Prostate gland (tissue), 2 donors: ENCODE results near the gene NRSN2.

ENCODE experiments used
- CTCF ChIP-seq, 4 experiments: fragments of 200-600 bp in 2 of 4; fragments of 450-650 bp in 2 of 4; sonication (generic) in 2 of 4; IDR thresholded peaks; 1 replicate in 3 of 4; 2 replicates in 1 of 4; pipeline ENCODE4 v1.5.1; 2016 to 2019; ENCODE audit warnings: antibody characterized with exemption in 4 of 4, mild to moderate bottlenecking in 2 of 4, moderate library complexity in 2 of 4
- POLR2A ChIP-seq: fragments of 450-650 bp; IDR thresholded peaks from one replicate; pipeline ENCODE4 v1.6.1; 2016; ENCODE audit warnings: antibody characterized with exemption, mild to moderate bottlenecking

DNA sequence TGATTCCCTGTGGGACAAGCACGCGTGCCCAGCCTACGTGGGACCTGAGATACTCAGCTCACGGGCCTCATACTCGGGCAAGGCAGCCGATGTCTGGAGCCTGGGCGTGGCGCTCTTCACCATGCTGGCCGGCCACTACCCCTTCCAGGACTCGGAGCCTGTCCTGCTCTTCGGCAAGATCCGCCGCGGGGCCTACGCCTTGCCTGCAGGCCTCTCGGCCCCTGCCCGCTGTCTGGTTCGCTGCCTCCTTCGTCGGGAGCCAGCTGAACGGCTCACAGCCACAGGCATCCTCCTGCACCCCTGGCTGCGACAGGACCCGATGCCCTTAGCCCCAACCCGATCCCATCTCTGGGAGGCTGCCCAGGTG is 49.3 kb downstream of the NRSN2 start:
- TF ChIP-seq CTCF (IDR thresholded peaks at IDR 0.05): no peak
- TF ChIP-seq POLR2A: no peak
